GM12872 (cell line): ENCODE data around the gene CETP.

Experiments used
- CTCF ChIP-seq: IDR thresholded peaks from 3 replicates; pipeline ENCODE4 v1.5.1; 2011; ENCODE audit warnings: low read depth, mild to moderate bottlenecking, low read length, moderate library complexity; ENCODE audit not compliant: insufficient read depth

CETP gene

GRCh38 chr16:57026778-57027062 is 65.0 kb downstream of the CETP start:
- TF ChIP-seq CTCF: no peak

GRCh38 chr16:57027067-57027466 is 65.3 kb downstream of the CETP start:
- TF ChIP-seq CTCF: no peak

GRCh38 chr16:57028086-57028485 is 66.3 kb downstream of the CETP start:
- TF ChIP-seq CTCF: no peak

GRCh38 chr16:57029161-57030160 is 67.7 kb downstream of the CETP start:
- TF ChIP-seq CTCF: no peak

GRCh38 chr16:57030346-57030902 is 68.7 kb downstream of the CETP start:
- TF ChIP-seq CTCF: no peak

GRCh38 chr16:57031156-57031555 is 69.4 kb downstream of the CETP start:
- no peak for TF ChIP-seq CTCF

GRCh38 chr16:57032346-57032745 is 70.6 kb downstream of the CETP start:
- no peak for TF ChIP-seq CTCF
